ENCODE results near the gene ATP5PF. TPM values are rescaled to one million over a fixed set of nuclear protein-coding genes. Genes with fewer than 3 reads are reported as not detected.
"Not testable (repeated sequence)": the region's sequence is repeated elsewhere in the genome, so short reads cannot be mapped to it uniquely, and the experiment has no call there.

Gene ATP5PF
- total RNA-seq, 1 donor from 2014 or later, result 152 TPM

DNA sequence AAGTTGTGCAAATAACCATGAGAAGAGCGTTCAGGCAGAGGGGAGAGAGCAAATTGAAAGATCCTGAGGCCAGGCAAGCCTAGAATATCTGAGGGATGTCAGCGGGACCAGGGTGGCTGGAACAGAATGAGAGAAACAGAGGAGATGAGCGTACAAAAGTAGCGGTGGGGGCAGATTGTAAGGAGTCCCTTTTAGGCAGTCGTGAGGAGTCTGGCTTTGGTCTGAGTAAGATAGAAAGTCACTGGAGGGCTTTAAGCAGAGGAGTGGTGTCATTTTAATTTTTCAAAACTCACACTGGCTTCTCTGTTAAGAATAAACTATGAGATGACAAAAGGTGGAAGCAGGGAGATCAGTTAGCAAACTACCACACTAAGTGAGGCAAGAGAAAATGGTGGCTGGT, 24.2 kb downstream of the ATP5PF start:
- no peaks in the 10 kb centered on the region for H3K27me3 Mint-ChIP-seq (ENCODE audit: insufficient read depth)
- no peak overlapping the region for H3K4me3 Mint-ChIP-seq
- peaks cover 4% of the 10 kb centered on the region for H3K4me1 Mint-ChIP-seq (ENCODE audit: low read depth)
- no peaks in the 10 kb centered on the region for H3K9me3 Mint-ChIP-seq
- H3K36me3 Mint-ChIP-seq (ENCODE audit: low read depth), result no peaks in the 10 kb centered on the region
- DNase-seq (ENCODE audit: low spot score), result no peak
- no peak overlapping the region for H3K27ac Mint-ChIP-seq
- intact Hi-C loops (cut with micrococcal nuclease), result no loop called here

DNA sequence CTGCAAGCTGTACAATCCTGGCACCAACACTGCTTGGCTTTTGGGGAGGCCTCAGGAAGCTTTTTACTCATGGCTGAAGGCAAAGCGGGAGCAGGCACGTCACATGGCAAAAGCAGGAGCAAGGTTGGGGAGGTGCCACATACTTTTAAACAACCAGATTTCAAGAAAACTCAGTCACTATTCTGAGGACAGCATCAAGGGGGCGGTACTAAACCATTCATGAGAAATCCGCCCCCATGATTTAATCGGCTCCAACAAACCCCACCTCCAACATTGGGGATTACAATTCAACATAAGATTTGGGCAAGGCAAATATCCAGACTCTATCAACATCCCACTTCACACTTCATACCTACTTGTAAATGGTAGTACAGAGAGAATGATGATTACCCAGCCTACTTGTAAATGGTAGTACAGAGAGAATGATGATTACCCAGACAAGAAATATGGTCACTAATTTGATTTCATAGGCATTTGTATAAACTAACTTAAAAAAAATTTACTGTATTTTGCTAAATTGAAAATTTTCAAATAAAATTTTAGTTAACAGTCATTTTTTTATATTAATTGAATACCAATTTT, 24.9 kb downstream of the ATP5PF start:
- intact Hi-C loops (cut with micrococcal nuclease), result loop anchor here (2.0 to 5.0 kb wide), 3 partner anchors 25 to 287 kb away; partner anchors contain the start of genes ATP5PF, GABPA and JAM2
- Mint-ChIP-seq H3K27me3 (ENCODE audit: insufficient read depth) (no peaks in the 10 kb centered on the region), H3K4me3 (no peak overlapping the region), H3K9me3 (no peaks in the 10 kb centered on the region), H3K36me3 (ENCODE audit: low read depth) (no peaks in the 10 kb centered on the region), H3K4me1 (ENCODE audit: low read depth) (peaks cover 4% of the 10 kb centered on the region), H3K27ac (no peak overlapping the region)
- DNase-seq (ENCODE audit: low spot score), result no peak

DNA sequence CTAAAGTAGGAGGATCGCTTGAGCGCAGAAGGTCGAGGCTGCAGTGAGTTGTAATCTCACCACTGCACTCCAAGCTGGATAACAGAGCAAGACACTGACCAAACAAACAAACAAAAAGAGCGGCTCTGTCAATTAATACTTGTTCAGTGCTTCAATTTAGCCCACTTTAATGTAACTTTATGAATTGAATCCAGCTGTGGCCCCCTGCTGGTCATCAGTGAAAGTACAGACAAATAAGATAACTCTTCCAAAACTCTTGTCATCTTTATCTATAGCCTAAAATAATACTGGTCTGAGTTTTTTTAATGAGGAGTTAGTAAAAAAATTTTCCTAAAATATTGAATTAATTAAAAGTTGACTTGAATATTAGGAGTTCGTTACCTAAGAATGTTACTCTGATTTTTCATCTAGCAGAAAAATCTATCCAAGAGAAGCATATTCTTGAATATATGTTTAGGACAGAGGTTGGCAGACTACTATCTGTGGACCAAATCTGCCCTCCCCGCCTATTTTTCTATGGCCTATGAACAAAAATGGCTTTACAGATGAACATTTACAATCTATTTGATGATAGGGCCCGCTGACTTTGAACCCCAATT, 26.1 kb downstream of the ATP5PF start:
- Mint-ChIP-seq H3K4me3 (no peak overlapping the region), H3K4me1 (ENCODE audit: low read depth) (no peaks in the 10 kb centered on the region), H3K27me3 (ENCODE audit: insufficient read depth) (no peaks in the 10 kb centered on the region)

DNA sequence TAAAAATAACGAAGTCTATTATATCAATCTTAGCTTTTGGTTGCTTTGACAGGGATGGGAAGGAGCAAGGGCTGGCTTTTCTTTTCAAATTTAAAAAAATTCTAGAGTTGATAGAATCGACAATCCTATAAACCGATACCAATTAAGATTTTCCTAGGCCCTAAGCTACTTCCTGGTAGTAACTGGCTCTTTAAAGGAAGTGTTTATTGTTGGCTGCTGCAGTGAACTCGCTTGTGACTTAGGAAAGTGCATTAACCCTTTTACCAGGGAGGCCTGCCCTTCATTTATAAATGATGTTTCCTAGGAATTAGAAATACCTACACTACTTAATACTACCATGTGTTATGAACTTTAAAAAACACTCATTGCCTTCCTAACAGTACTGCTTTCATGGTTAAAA, 33.2 kb downstream of the ATP5PF start:
- no peaks in the 10 kb centered on the region for H3K4me1 Mint-ChIP-seq (ENCODE audit: low read depth)
- no peaks in the 10 kb centered on the region for H3K36me3 Mint-ChIP-seq (ENCODE audit: low read depth)
- no peak overlapping the region for H3K27ac Mint-ChIP-seq
- H3K27me3 Mint-ChIP-seq (ENCODE audit: insufficient read depth), result peaks cover 4% of the 10 kb centered on the region
- no peaks in the 10 kb centered on the region for H3K9me3 Mint-ChIP-seq
- intact Hi-C loops (cut with micrococcal nuclease), result no loop called here
- H3K4me3 Mint-ChIP-seq, result no peak overlapping the region
- no peak for DNase-seq (ENCODE audit: low spot score)

More for the DNA sequence above, 26.1 kb downstream of the ATP5PF start:
- H3K36me3 Mint-ChIP-seq (ENCODE audit: low read depth), result no peaks in the 10 kb centered on the region
- intact Hi-C loops (cut with micrococcal nuclease), result loop anchor here (1.0 to 5.0 kb wide), 4 partner anchors 26 to 286 kb away; partner anchors contain the start of genes ATP5PF, GABPA and JAM2
- no peaks in the 10 kb centered on the region for H3K9me3 Mint-ChIP-seq
- peak; percentile 4 for DNase-seq (ENCODE audit: low spot score)
- H3K27ac Mint-ChIP-seq, result no peak overlapping the region

DNA sequence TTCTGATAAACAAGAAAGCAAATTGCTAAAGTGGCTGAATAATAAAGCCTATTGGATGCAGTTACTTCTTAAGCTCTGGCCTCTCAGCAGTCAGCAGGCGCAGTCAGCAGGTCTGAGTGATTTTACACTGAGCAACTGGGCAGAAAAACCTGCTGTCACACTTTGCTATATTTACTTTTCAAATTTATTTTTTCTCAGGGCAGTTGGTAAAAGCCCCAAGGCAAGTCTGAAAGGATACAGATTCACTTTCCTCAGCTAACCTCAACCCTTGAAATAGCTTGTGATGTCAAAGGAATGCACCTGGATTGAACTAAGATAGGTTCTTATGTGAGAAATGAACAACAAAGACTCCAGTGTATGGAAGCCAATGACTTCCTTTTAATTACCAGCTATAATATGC, 34.0 kb downstream of the ATP5PF start:
- intact Hi-C loops (cut with micrococcal nuclease), result no loop called here
- H3K36me3 Mint-ChIP-seq (ENCODE audit: low read depth), result no peaks in the 10 kb centered on the region
- no peaks in the 10 kb centered on the region for H3K9me3 Mint-ChIP-seq
- H3K27ac Mint-ChIP-seq, result no peak overlapping the region
- no peaks in the 10 kb centered on the region for H3K4me1 Mint-ChIP-seq (ENCODE audit: low read depth)
- DNase-seq (ENCODE audit: low spot score), result no peak
- no peak overlapping the region for H3K4me3 Mint-ChIP-seq
- H3K27me3 Mint-ChIP-seq (ENCODE audit: insufficient read depth), result peaks cover 4% of the 10 kb centered on the region

DNA sequence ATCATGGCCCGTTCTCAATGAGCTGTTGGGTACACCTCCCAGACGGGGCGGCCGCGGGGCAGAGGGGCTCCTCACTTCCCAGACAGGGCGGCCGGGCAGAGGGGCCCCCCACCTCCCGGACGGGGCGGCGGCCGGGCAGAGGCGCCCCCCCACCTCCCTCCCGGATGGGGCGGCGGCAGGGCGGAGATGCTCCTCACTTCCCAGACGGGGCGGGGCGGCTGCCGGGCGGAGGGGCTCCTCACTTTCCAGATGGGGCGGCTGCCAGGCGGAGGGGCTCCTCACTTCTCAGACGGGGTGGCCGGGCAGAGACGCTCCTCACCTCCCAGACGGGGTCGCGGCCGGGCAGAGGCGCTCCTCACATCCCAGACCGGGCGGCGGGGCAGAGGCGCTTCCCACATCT, 39.2 kb downstream of the ATP5PF start:
- intact Hi-C loops (cut with micrococcal nuclease); H3K36me3 Mint-ChIP-seq (ENCODE audit: low read depth); H3K9me3 Mint-ChIP-seq; H3K27ac Mint-ChIP-seq; H3K4me3 Mint-ChIP-seq; DNase-seq (ENCODE audit: low spot score); H3K27me3 Mint-ChIP-seq (ENCODE audit: insufficient read depth); H3K4me1 Mint-ChIP-seq (ENCODE audit: low read depth): not testable (repeated sequence)

DNA sequence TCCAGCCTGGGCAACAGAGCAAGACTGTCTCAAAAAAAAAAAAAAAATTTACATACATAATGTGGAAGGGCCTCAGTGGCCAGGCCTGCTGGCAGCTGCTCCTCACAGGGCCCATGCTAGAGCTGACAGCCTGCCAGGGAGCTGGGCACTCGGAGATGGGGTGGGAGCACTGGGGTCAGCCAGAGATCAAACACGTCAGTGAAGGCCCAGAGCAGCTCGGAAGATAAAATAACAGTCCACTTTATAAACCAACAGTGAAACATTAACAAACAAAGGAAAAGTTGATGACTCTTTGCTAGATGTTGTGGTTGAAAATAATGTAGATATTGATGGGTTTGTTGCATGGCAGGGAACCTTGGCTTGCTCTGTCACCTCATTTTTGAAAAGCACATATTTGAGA, 42.7 kb downstream of the ATP5PF start:
- intact Hi-C loops (cut with micrococcal nuclease), result no loop called here
- Mint-ChIP-seq H3K27ac (no peak overlapping the region), H3K4me1 (ENCODE audit: low read depth) (no peaks in the 10 kb centered on the region), H3K27me3 (ENCODE audit: insufficient read depth) (peaks cover 5% of the 10 kb centered on the region), H3K4me3 (no peak overlapping the region), H3K9me3 (no peaks in the 10 kb centered on the region), H3K36me3 (ENCODE audit: low read depth) (no peaks in the 10 kb centered on the region)
- no peak for DNase-seq (ENCODE audit: low spot score)

DNA sequence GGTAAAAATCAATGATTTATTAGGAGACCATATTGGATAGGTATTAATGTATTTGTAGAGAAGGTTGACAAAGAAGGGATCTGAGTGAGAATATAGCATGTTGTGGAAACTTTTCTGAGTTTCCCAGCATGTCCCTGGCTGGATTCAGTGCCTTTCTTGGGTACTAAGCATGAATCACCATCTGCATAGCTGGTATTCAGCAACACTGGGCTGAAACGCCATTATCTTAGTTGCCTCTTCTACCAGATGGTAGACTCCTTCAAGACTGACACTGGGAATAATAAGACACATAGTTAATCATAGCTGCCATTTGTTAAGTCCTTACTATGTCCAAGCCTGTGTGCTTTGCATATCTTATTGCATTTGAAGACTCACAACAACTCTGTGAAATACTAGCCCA, 45.5 kb downstream of the ATP5PF start:
- Mint-ChIP-seq H3K36me3 (ENCODE audit: low read depth) (no peaks in the 10 kb centered on the region), H3K4me3 (no peak overlapping the region), H3K4me1 (ENCODE audit: low read depth) (no peaks in the 10 kb centered on the region), H3K27ac (no peak overlapping the region), H3K27me3 (ENCODE audit: insufficient read depth) (peaks cover 2% of the 10 kb centered on the region), H3K9me3 (no peaks in the 10 kb centered on the region)
- DNase-seq (ENCODE audit: low spot score), result no peak
- intact Hi-C loops (cut with micrococcal nuclease), result no loop called here

DNA sequence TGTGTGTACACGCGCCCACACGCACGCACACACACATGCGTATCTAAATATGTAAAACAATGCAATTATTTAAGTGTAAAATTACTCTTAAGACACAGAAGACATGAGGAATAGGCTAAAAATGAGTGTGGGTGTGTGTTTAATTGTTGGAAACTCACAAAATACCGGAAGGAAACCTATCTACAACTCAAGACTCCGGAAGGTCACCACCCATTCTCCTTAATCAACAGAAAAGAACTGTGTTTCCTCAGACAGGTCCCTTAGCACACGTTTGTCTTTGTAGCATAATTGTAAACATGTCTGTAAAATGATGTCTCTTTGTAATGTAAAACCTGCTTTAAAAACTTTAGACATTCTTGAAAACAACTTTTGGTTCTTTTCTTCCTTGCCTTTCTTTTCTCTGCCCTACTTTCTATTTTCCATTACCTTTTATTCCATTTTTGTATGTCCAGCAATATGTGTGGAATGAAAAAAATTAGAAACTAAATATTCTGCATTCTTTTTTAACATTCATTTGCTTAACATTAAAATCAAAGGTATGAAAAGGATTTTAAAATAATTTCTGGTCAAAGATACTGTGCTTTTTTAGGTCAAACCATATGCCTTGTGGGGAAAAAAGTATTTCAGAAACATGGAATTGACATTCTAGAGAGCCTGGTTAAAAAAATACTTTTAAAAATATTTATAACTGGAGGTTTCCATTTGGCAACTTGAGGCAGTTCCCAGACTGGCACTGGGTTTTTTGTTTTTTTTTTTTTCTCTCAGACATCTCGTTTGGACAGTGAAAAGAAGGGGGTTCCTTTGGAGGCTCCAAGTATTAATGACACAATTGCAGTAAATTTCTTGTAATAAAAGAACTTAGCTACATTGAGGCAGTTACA, 46.2 kb downstream of the ATP5PF start:
- Mint-ChIP-seq H3K4me1 (ENCODE audit: low read depth) (no peaks in the 10 kb centered on the region), H3K36me3 (ENCODE audit: low read depth) (no peaks in the 10 kb centered on the region), H3K27me3 (ENCODE audit: insufficient read depth) (peaks cover 2% of the 10 kb centered on the region), H3K27ac (no peak overlapping the region), H3K4me3 (no peak overlapping the region), H3K9me3 (no peaks in the 10 kb centered on the region)
- DNase-seq (ENCODE audit: low spot score), result no peak
- intact Hi-C loops (cut with micrococcal nuclease), result no loop called here

DNA sequence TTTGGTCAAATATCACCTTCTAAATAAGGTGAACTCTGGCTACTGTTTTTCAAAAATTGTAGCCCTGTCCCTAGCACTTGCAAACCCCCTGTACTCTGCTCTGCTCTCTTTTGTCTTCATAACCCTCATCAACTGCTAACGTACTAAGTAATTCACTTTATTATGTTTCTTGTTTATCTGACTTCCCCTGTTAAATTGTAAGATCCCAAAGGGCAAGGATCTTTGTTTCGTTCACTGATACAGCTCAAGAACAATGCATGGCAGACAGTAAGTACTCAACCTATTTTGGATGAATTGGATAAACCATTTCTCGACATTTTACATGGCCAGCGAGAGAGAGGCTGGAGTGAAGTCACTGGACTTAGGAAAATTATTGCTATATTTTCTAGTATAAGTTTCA, 46.9 kb downstream of the ATP5PF start:
- intact Hi-C loops (cut with micrococcal nuclease), result no loop called here
- Mint-ChIP-seq H3K4me1 (ENCODE audit: low read depth) (no peaks in the 10 kb centered on the region), H3K9me3 (no peaks in the 10 kb centered on the region), H3K27ac (no peak overlapping the region), H3K4me3 (no peak overlapping the region), H3K36me3 (ENCODE audit: low read depth) (no peaks in the 10 kb centered on the region), H3K27me3 (ENCODE audit: insufficient read depth) (peaks cover 2% of the 10 kb centered on the region)
- DNase-seq (ENCODE audit: low spot score), result no peak

DNA sequence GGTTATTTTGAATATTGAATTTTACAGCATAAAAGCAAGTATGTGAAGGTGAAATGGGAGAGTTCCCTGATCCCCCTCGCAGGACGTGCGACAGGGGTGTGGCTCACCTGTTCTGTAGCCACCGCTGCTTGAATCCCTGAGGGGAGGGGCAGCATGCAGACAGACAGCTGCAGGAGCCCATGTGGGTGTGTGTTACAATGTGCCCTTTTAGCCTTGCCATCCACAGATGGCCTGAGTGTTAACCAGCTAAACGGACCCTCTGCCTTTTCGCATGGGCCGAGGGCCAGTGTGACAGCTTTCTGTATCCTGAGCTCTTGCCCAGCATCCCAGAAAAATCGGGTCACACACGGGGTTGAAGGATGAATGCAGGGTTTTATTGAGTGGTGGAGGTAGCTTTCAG, 52.3 kb downstream of the ATP5PF start:
- Mint-ChIP-seq H3K4me1 (ENCODE audit: low read depth) (no peaks in the 10 kb centered on the region), H3K4me3 (no peak overlapping the region), H3K27me3 (ENCODE audit: insufficient read depth) (peaks cover 2% of the 10 kb centered on the region), H3K27ac (no peak overlapping the region), H3K9me3 (no peaks in the 10 kb centered on the region), H3K36me3 (ENCODE audit: low read depth) (no peaks in the 10 kb centered on the region)
- DNase-seq (ENCODE audit: low spot score), result no peak
- intact Hi-C loops (cut with micrococcal nuclease), result no loop called here

DNA sequence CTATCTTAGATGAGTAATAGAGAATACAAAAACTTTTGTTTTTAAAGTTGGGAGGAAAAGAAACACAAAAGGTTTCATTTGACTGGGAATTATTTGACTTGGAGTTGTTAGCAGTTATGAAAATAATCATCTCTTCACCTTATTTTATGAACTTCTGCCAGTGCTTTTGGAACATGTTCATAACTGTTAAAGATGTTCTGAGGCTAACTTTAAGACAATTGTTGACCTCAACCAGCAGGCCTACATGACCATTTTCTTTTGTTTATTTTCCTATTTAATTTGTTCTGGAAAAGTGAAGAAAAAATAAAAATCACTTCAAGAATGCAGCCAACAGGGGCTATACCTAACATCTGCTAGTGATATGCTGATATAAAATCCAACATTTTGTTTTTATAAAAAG, 58.3 kb downstream of the ATP5PF start:
- H3K4me3 Mint-ChIP-seq, result no peak overlapping the region
- no peaks in the 10 kb centered on the region for H3K36me3 Mint-ChIP-seq (ENCODE audit: low read depth)
- intact Hi-C loops (cut with micrococcal nuclease), result no loop called here
- peaks cover 2% of the 10 kb centered on the region for H3K27me3 Mint-ChIP-seq (ENCODE audit: insufficient read depth)
- no peaks in the 10 kb centered on the region for H3K9me3 Mint-ChIP-seq
- DNase-seq (ENCODE audit: low spot score), result no peak
- no peak overlapping the region for H3K27ac Mint-ChIP-seq
- no peaks in the 10 kb centered on the region for H3K4me1 Mint-ChIP-seq (ENCODE audit: low read depth)

All from activated T-helper 1 cell treated with anti-CD3 and anti-CD28 coated beads, Interleukin-12 subunit alpha, Interleukin-12 subunit beta, Interleukin-2, Interleukin-4 antibody, amounts not matched to agents 30 ng/mL and 10 ng/mL and 1 ng/mL, durations not matched to agents 14 hours and 24 hours and 36 hours (primary cell).